H1 (cell line): ENCODE results near the gene CTNNBL1. TPM values are rescaled to one million over a fixed set of nuclear protein-coding genes. Genes with fewer than 3 reads are reported as not detected.
A peak's percentile ranks its signal among the peaks of the same experiment; 100 is the strongest.

Experiments used
- CTCF ChIA-PET: fragments of 300-600 bp; sonication (Branson Sonifier 250); formaldehyde crosslinking; loops from one replicate; lab custom pipeline; 2021; ENCODE audit not compliant: partially characterized antibody; lab: Charles Lee
- POLR2A ChIA-PET: fragments of 300-600 bp; sonication (Branson Sonifier 250); formaldehyde crosslinking; loops from one replicate; lab custom pipeline; 2021; ENCODE audit warnings: inconsistent platforms; ENCODE audit not compliant: partially characterized antibody; lab: Charles Lee
- DNase-seq, 2 experiments: peaks; one replicate each; pipeline versions ENCODE4 v3.0.0 to v3.0.0-alpha.2; 2010 to 2022; ENCODE audit warnings: low spot score in 2 of 2, low read depth in 1 of 2, mixed read lengths in 1 of 2
- FAIRE-seq: peaks from 2 replicates; lab custom pipeline; 2011; peaks lifted over from hg19 to GRCh38; lab: Jason Lieb, UNC
- H2AFZ ChIP-seq: 2 replicates; pipeline ENCODE4 v1.8.1; 2012; ENCODE audit warnings: low read length, inconsistent platforms
- H2AK5ac ChIP-seq: 2 replicates; pipeline ENCODE4 v1.6.1; 2013; ENCODE audit warnings: low read depth, low read length
- H2BK120ac ChIP-seq: replicated peaks from 2 replicates; pipeline ENCODE3; 2013; ENCODE audit warnings: low read depth, low read length, inconsistent platforms
- H2BK12ac ChIP-seq: 2 replicates; pipeline ENCODE4 v1.6.1; 2013; ENCODE audit warnings: low read depth, low read length
- H2BK15ac ChIP-seq: 2 replicates; pipeline ENCODE4 v1.6.1; 2013; ENCODE audit warnings: low read length
- H2BK20ac ChIP-seq: 2 replicates; pipeline ENCODE4 v1.6.1; 2013; ENCODE audit warnings: low read length
- H2BK5ac ChIP-seq: 2 replicates; pipeline ENCODE4 v1.6.1; 2013; ENCODE audit warnings: low read depth, low read length
- H3K14ac ChIP-seq: 2 replicates; pipeline ENCODE4 v1.6.1; 2013; ENCODE audit warnings: inconsistent platforms; ENCODE audit not compliant: insufficient read length
- H3K18ac ChIP-seq: 2 replicates; pipeline ENCODE4 v1.6.1; 2013; ENCODE audit warnings: low read length; ENCODE audit errors: extremely low read depth
- H3K23ac ChIP-seq: 2 replicates; pipeline ENCODE4 v1.6.1; 2013; ENCODE audit warnings: inconsistent platforms; ENCODE audit not compliant: insufficient read length
- H3K23me2 ChIP-seq: 2 replicates; pipeline ENCODE4 v1.6.1; 2013; ENCODE audit warnings: low read depth, low read length
- H3K27ac ChIP-seq: 2 replicates; pipeline ENCODE4 v1.6.1; 2011; ENCODE audit warnings: low read depth, low read length, inconsistent platforms
- H3K27me3 ChIP-seq, 4 experiments: replicated peaks in 1 of 4; 1 replicate in 1 of 4; 2 replicates in 3 of 4; pipeline versions ENCODE4 v1.6.1 to v1.8.1; 2011 to 2013; ENCODE audit warnings: low read length in 3 of 4, mild to moderate bottlenecking in 3 of 4, inconsistent platforms in 2 of 4, mixed read lengths in 2 of 4, moderate library complexity in 1 of 4; ENCODE audit not compliant: control insufficient read depth in 3 of 4, insufficient read depth in 3 of 4; ENCODE audit errors: extremely low read depth in 1 of 4
- H3K36me3 ChIP-seq, 4 experiments: 2 replicates each; pipeline versions ENCODE4 v1.6.1 to v1.8.1; 2011 to 2013; ENCODE audit warnings: mild to moderate bottlenecking in 4 of 4, low read length in 3 of 4, moderate library complexity in 2 of 4, control low read depth in 1 of 4, inconsistent platforms in 1 of 4; ENCODE audit not compliant: insufficient read depth in 4 of 4, control insufficient read depth in 2 of 4
- H3K4ac ChIP-seq: replicated peaks from 2 replicates; pipeline ENCODE3; 2013; ENCODE audit warnings: low read length, low read depth, mixed read lengths, inconsistent platforms; ENCODE audit not compliant: insufficient read length
- H3K4me1 ChIP-seq, 4 experiments: replicated peaks in 1 of 4; 1 replicate in 1 of 4; 2 replicates in 3 of 4; pipeline versions ENCODE4 v1.6.1 to v1.8.1; 2011 to 2013; ENCODE audit warnings: low read length in 3 of 4, inconsistent platforms in 2 of 4, mixed read lengths in 1 of 4; ENCODE audit not compliant: insufficient read depth in 4 of 4, control insufficient read depth in 3 of 4
- H3K4me2 ChIP-seq, 2 experiments: 2 replicates each; pipeline versions ENCODE4 v1.6.1 to v1.8.1; 2011 to 2013; ENCODE audit warnings: low read depth in 2 of 2, low read length in 2 of 2, control low read depth in 1 of 2, inconsistent platforms in 1 of 2, mild to moderate bottlenecking in 1 of 2; ENCODE audit not compliant: insufficient read depth in 1 of 2
- H3K4me3 ChIP-seq, 4 experiments: fragments of 200-600, 300-600 bp in 1 of 4; sonication (generic), shearing (Covaris generic), sonication (Bioruptor Twin) in 1 of 4; 2 replicates each; pipeline versions ENCODE4 v1.5.1 to v1.8.1; 2011 to 2016; ENCODE audit warnings: low read length in 4 of 4, low read depth in 3 of 4, control low read depth in 2 of 4, inconsistent platforms in 2 of 4, mild to moderate bottlenecking in 2 of 4, mixed read lengths in 1 of 4, moderate library complexity in 1 of 4; ENCODE audit not compliant: insufficient read depth in 2 of 4; ENCODE audit errors: extremely low read depth in 1 of 4
- H3K56ac ChIP-seq: replicated peaks from 2 replicates; pipeline ENCODE3; 2013; ENCODE audit warnings: low read depth, mild to moderate bottlenecking, mixed read lengths, low read length, inconsistent platforms; ENCODE audit not compliant: insufficient read length
- H3K79me1 ChIP-seq: 2 replicates; pipeline ENCODE4 v1.6.1; 2013; ENCODE audit warnings: low read depth, low read length, control low read depth
- H3K79me2 ChIP-seq, 2 experiments: 2 replicates each; pipeline versions ENCODE4 v1.6.1 to v1.8.1; 2012 to 2013; ENCODE audit warnings: low read length in 2 of 2, mild to moderate bottlenecking in 2 of 2, inconsistent platforms in 1 of 2; ENCODE audit not compliant: insufficient read depth in 2 of 2, control insufficient read depth in 1 of 2
- H3K9ac ChIP-seq, 4 experiments: replicated peaks in 1 of 4; 1 replicate in 1 of 4; 2 replicates in 3 of 4; pipeline versions ENCODE4 v1.6.1 to v1.8.1; 2011 to 2013; ENCODE audit warnings: low read depth in 3 of 4, low read length in 3 of 4, control low read depth in 2 of 4, mild to moderate bottlenecking in 2 of 4, moderate library complexity in 2 of 4, inconsistent platforms in 1 of 4; ENCODE audit errors: extremely low read depth in 1 of 4
- H3K9me3 ChIP-seq, 2 experiments: 2 replicates each; pipeline versions ENCODE4 v1.6.1 to v1.8.1; 2012 to 2013; ENCODE audit warnings: mild to moderate bottlenecking in 2 of 2, moderate library complexity in 2 of 2, control low read depth in 1 of 2, inconsistent platforms in 1 of 2, low read depth in 1 of 2, low read length in 1 of 2, mixed read lengths in 1 of 2; ENCODE audit not compliant: insufficient read depth in 2 of 2
- H4K20me1 ChIP-seq, 2 experiments: replicated peaks in 1 of 2; 2 replicates each; pipeline versions ENCODE3 to v1.8.1; 2011 to 2013; ENCODE audit warnings: inconsistent platforms in 2 of 2, low read length in 2 of 2, mild to moderate bottlenecking in 1 of 2; ENCODE audit not compliant: insufficient read depth in 2 of 2, control insufficient read depth in 1 of 2
- H4K5ac ChIP-seq: 2 replicates; pipeline ENCODE4 v1.6.1; 2013; ENCODE audit warnings: low read length, low read depth, mixed read lengths, inconsistent platforms; ENCODE audit not compliant: insufficient read length
- H4K8ac ChIP-seq: 2 replicates; pipeline ENCODE4 v1.8.0; 2013; ENCODE audit warnings: mild to moderate bottlenecking, moderate library complexity, low read length, inconsistent platforms; ENCODE audit not compliant: insufficient read depth; ENCODE audit errors: extremely low read depth
- H4K91ac ChIP-seq: replicated peaks from 2 replicates; pipeline ENCODE3; 2013; ENCODE audit warnings: low read length, mixed read lengths, inconsistent platforms; ENCODE audit not compliant: insufficient read length
- CHD1 ChIP-seq: IDR thresholded peaks from 2 replicates; pipeline ENCODE4 v1.6.1; 2012; ENCODE audit warnings: low read depth, low read length, improper control_type of control experiment
- EP300 ChIP-seq, 2 experiments: IDR thresholded peaks; 1 replicate in 1 of 2; 2 replicates in 1 of 2; pipeline ENCODE4 v1.6.1; 2011 to 2012; ENCODE audit warnings: low read depth in 2 of 2, low read length in 2 of 2, mild to moderate bottlenecking in 2 of 2, borderline replicate concordance in 1 of 2, inconsistent platforms in 1 of 2, moderate library complexity in 1 of 2
- JUND ChIP-seq: IDR thresholded peaks from 2 replicates; pipeline ENCODE4 v1.6.1; 2011; ENCODE audit warnings: mild to moderate bottlenecking, improper control_type of control experiment, low read length
- NRF1 ChIP-seq: IDR thresholded peaks from 2 replicates; pipeline ENCODE4 v1.6.1; 2011; ENCODE audit warnings: mild to moderate bottlenecking, low read depth, low read length, improper control_type of control experiment
- POLR2AphosphoS5 ChIP-seq: IDR thresholded peaks from 2 replicates; pipeline ENCODE4 v1.6.1; 2011; ENCODE audit warnings: low read depth, low read length
- POU5F1 ChIP-seq: IDR thresholded peaks from 2 replicates; pipeline ENCODE4 v1.6.1; 2011; ENCODE audit warnings: low read depth, mild to moderate bottlenecking, low read length, moderate library complexity
- RAD21 ChIP-seq, 2 experiments: IDR thresholded peaks in 1 of 2; conservative IDR thresholded peaks in 1 of 2; 2 replicates each; pipeline ENCODE4 v1.6.1; 2011; ENCODE audit warnings: low read depth in 2 of 2, low read length in 2 of 2, improper control_type of control experiment in 1 of 2, inconsistent platforms in 1 of 2, mild to moderate bottlenecking in 1 of 2, moderate library complexity in 1 of 2
- RBBP5 ChIP-seq: IDR thresholded peaks from 2 replicates; pipeline ENCODE4 v1.7.1; 2012; ENCODE audit warnings: low read depth, mild to moderate bottlenecking, inconsistent platforms, low read length, moderate library complexity, borderline replicate concordance
- RXRA ChIP-seq: IDR thresholded peaks from 2 replicates; pipeline ENCODE4 v1.6.1; 2011; ENCODE audit warnings: low read depth, mild to moderate bottlenecking, low read length, moderate library complexity; ENCODE audit not compliant: insufficient read depth
- SIX5 ChIP-seq: IDR thresholded peaks from 2 replicates; pipeline ENCODE4 v1.6.1; 2011; ENCODE audit warnings: mild to moderate bottlenecking, low read depth, low read length
- SP2 ChIP-seq: IDR thresholded peaks from 2 replicates; pipeline ENCODE4 v1.6.1; 2012; ENCODE audit warnings: mild to moderate bottlenecking, low read length, inconsistent platforms
- TCF12 ChIP-seq: IDR thresholded peaks from 2 replicates; pipeline ENCODE4 v1.6.1; 2011; ENCODE audit warnings: low read depth, mild to moderate bottlenecking, low read length
- YY1 ChIP-seq: IDR thresholded peaks from 2 replicates; pipeline ENCODE4 v1.6.1; 2011; ENCODE audit warnings: low read depth, mild to moderate bottlenecking, low read length
- WGBS, 2 experiments: shearing (Covaris generic) in 1 of 2; methylation state at CpG; one replicate each; pipeline versions ENCODE4 v1.1.6 to v1.1.7; 2013 to 2015; ENCODE audit warnings: low lambda C conversion rate in 2 of 2, mixed read lengths in 2 of 2, inconsistent platforms in 1 of 2, low coverage in 1 of 2, missing lambda C conversion rate in 1 of 2; ENCODE audit not compliant: insufficient replicate concordance in 2 of 2, insufficient coverage in 1 of 2, insufficient read length in 1 of 2; ENCODE audit errors: extremely low coverage in 1 of 2, missing lambda C conversion rate in 1 of 2; 5-methylcytosine and 5-hydroxymethylcytosine counted together
- polyA plus RNA-seq, 7 experiments: library from polyadenylated mRNA; depleted of rRNA in 3 of 7; stranded (reverse) in 5 of 7; unstranded in 2 of 7; fragments of >200 nt in 5 of 7; fragments of 200-250 nt in 2 of 7; gene quantifications; 1 replicate in 5 of 7; 2 replicates in 1 of 7; 4 replicates in 1 of 7; pipeline versions ENCODE4 v1.2.1 to v1.2.3, GENCODE V29; 2011 to 2013; ENCODE audit warnings: missing spikeins in 2 of 7, mixed read lengths in 2 of 7
- total RNA-seq: library from RNA; stranded (reverse); fragmentation: NEBNext Ultra II Directional; extraction: Animal tissue kit (Norgen Biotek cat#: 25700); gene quantifications from 2 replicates; pipeline ENCODE4 v1.2.1, GENCODE V29; 2021

CTNNBL1 gene
- total and polyA plus RNA-seq, 2 of the 8 experiments (the other 6 are each of a cell fraction or from before 2014, with no cell fraction given), result 19.6 to 81.6 TPM

DNA sequence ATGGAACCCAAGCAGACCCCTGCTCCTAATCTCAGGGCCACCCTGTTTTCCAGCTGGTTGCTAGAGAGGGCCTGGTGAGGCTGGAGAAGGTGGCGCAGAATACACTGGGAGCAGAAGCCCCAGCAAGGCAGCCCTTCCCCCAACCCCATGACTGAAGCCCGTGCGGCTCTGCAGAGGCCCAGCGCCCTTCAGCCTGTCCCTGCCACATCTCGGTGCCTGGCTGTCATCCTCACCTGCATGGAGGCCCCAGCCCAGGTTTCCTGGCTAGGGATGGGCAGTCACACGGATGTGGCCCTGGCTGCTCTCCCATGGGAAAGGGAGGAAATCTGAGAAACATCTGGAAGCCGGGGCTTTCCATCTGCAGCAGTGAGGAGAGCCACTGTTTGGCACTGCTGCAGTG, 183.0 kb downstream of the CTNNBL1 start:
- Histone ChIP-seq H3K4me3 (no peak overlapping the region), H2AK5ac (no peak overlapping the region), H4K8ac (no peak overlapping the region), H2BK5ac (no peak overlapping the region), H3K27me3 (0 out of 7 replicates have a peak, but pooled peaks cover 0 to 2% (median 0%) of the 10 kb centered on the region in 4 experiments), H2BK20ac (no peak overlapping the region), H3K36me3 (no peaks in the 10 kb centered on the region; a peak in 3 of 8 replicates), H2AFZ (no peak overlapping the region), H3K9me3 (no peaks in the 10 kb centered on the region), H3K18ac (peak overlapping the region; percentile 48; the same call in 1 of the 2 replicates), H3K79me1 (no peaks in the 10 kb centered on the region), H3K23ac (no peak overlapping the region), H3K4me1 (no peaks in the 10 kb centered on the region), H3K79me2 (no peaks in the 10 kb centered on the region), H3K9ac (no peak overlapping the region), H3K4ac (no peak overlapping the region), H3K27ac (no peak overlapping the region), H2BK15ac (no peak overlapping the region), H3K14ac (no peak overlapping the region), H2BK12ac (no peak overlapping the region), H3K4me2 (no peak overlapping the region), H3K56ac (no peak overlapping the region), H4K20me1 (no peaks in the 10 kb centered on the region), H2BK120ac (no peak overlapping the region), H4K5ac (no peak overlapping the region), H4K91ac (no peak overlapping the region), H3K23me2 (no peaks in the 10 kb centered on the region)
- POLR2A ChIA-PET, result no interaction called here
- FAIRE-seq (no peak), DNase-seq (no peak)
- WGBS, 2 experiments, result 90% methylated on average over 7 of the region's 7 CpGs; no CpG with 5 or more reads in 1 of the 2 experiments
- CTCF ChIA-PET, result interaction anchor here (1.3 to 1.8 kb wide), 2 partner anchors 11 to 13 kb away, joined by 3 to 4 read pairs; no protein-coding TSS in a partner anchor
- TF ChIP-seq RAD21 (IDR thresholded peaks at IDR 0.05 in 1 of 2, conservative IDR thresholded peaks at IDR 0.05 in 1 of 2; ENCODE audit: low read depth in 2 of 2, low read length in 2 of 2), result no peak
- TF ChIP-seq CHD1, result no peak
- TF ChIP-seq TCF12, result no peak
- TF ChIP-seq NRF1, result no peak
- no peak for TF ChIP-seq POU5F1
- no peak for TF ChIP-seq YY1
- no peak for TF ChIP-seq RXRA
- no peak for TF ChIP-seq EP300 (IDR thresholded peaks at IDR 0.05; ENCODE audit: borderline replicate concordance in 1 of 2, low read depth in 2 of 2, low read length in 2 of 2)
- TF ChIP-seq SIX5, result no peak
- no peak for TF ChIP-seq JUND
- TF ChIP-seq RBBP5, result no peak
- TF ChIP-seq POLR2AphosphoS5, result no peak
- TF ChIP-seq SP2, result no peak
